Effector memory CD4-positive, alpha-beta T cell (primary cell): ENCODE results near the gene GALNT2.

Source experiments
- DNase-seq, 3 donors: peaks; one replicate each; pipeline ENCODE4 v3.0.0-alpha.2; 2020
- H3K27ac ChIP-seq: 2 replicates; pipeline ENCODE4 v1.7.0; 2013; ENCODE audit warnings: mild to moderate bottlenecking, low read length, moderate library complexity; ENCODE audit not compliant: insufficient read depth, poor library complexity, severe bottlenecking
- H3K27me3 ChIP-seq: replicated peaks from 2 replicates; pipeline ENCODE4 v1.7.0; 2013; ENCODE audit warnings: mild to moderate bottlenecking, low read length; ENCODE audit not compliant: insufficient read depth, control insufficient read depth, poor library complexity, severe bottlenecking
- H3K36me3 ChIP-seq: 2 replicates; pipeline ENCODE4 v1.7.0; 2013; ENCODE audit warnings: mild to moderate bottlenecking, low read length, moderate library complexity; ENCODE audit not compliant: control insufficient read depth, insufficient read depth
- H3K4me1 ChIP-seq: 2 replicates; pipeline ENCODE4 v1.7.0; 2013; ENCODE audit warnings: low read length, mild to moderate bottlenecking; ENCODE audit not compliant: control insufficient read depth, insufficient read depth, poor library complexity, severe bottlenecking
- H3K4me3 ChIP-seq: 2 replicates; pipeline ENCODE4 v1.7.0; 2013; ENCODE audit warnings: low read length, low read depth, mild to moderate bottlenecking; ENCODE audit not compliant: insufficient read depth, poor library complexity, severe bottlenecking
- H3K9me3 ChIP-seq: 2 replicates; pipeline ENCODE4 v1.7.0; 2013; ENCODE audit warnings: mild to moderate bottlenecking, low read length, moderate library complexity; ENCODE audit not compliant: control insufficient read depth

The GALNT2 gene

GRCh38 chr1:230064283-230064682 lies 2.8 kb upstream of the GALNT2 start:
- peaks cover 13% of the 10 kb centered on the region for H3K4me1 ChIP-seq
- no peaks in the 10 kb centered on the region for H3K9me3 ChIP-seq
- no peaks in the 10 kb centered on the region for H3K27me3 ChIP-seq
- DNase-seq, result no peak
- H3K4me3 ChIP-seq, result no peak overlapping the region
- H3K36me3 ChIP-seq, result no peaks in the 10 kb centered on the region
- no peak overlapping the region for H3K27ac ChIP-seq

GRCh38 chr1:230065161-230065560 lies 1.9 kb upstream of the GALNT2 start:
- H3K4me1 ChIP-seq, result peaks cover 13% of the 10 kb centered on the region
- DNase-seq, result no peak
- H3K36me3 ChIP-seq, result no peaks in the 10 kb centered on the region
- no peaks in the 10 kb centered on the region for H3K27me3 ChIP-seq
- H3K9me3 ChIP-seq, result no peaks in the 10 kb centered on the region
- no peak overlapping the region for H3K27ac ChIP-seq
- H3K4me3 ChIP-seq, result no peak overlapping the region

GRCh38 chr1:230065571-230065970 lies 1.5 kb upstream of the GALNT2 start:
- no peaks in the 10 kb centered on the region for H3K9me3 ChIP-seq
- no peak overlapping the region for H3K27ac ChIP-seq
- no peak overlapping the region for H3K4me3 ChIP-seq
- H3K36me3 ChIP-seq, result no peaks in the 10 kb centered on the region
- peaks cover 13% of the 10 kb centered on the region for H3K4me1 ChIP-seq
- H3K27me3 ChIP-seq, result no peaks in the 10 kb centered on the region
- no peak for DNase-seq

GRCh38 chr1:230066031-230066430 lies 1.0 kb upstream of the GALNT2 start:
- Histone ChIP-seq H3K36me3 (no peaks in the 10 kb centered on the region), H3K9me3 (no peaks in the 10 kb centered on the region), H3K4me1 (peaks cover 13% of the 10 kb centered on the region), H3K4me3 (peak overlapping the region; percentile 65), H3K27ac (peak overlapping the region; percentile 73), H3K27me3 (no peaks in the 10 kb centered on the region)
- no peak for DNase-seq

- DNase-seq, result peak in 1 of 3 donors; percentile 3
- H3K27me3 ChIP-seq, result no peaks in the 10 kb centered on the region
Measured at GRCh38 chr1:230067419-230067870, 407 bp downstream of the GALNT2 start.

GRCh38 chr1:230067871-230068620 lies 1.0 kb downstream of the GALNT2 start:
- Histone ChIP-seq H3K36me3 (no peaks in the 10 kb centered on the region), H3K4me3 (peak overlapping the region; percentile 94), H3K27ac (peak overlapping the region; percentile 20), H3K4me1 (peaks cover 13% of the 10 kb centered on the region), H3K27me3 (no peaks in the 10 kb centered on the region), H3K9me3 (no peaks in the 10 kb centered on the region)
- DNase-seq, result peak in 1 of 3 donors; percentile 5

More at GRCh38 chr1:230067419-230067870, 407 bp downstream of the GALNT2 start:
- H3K27ac ChIP-seq, result no peak overlapping the region
- H3K9me3 ChIP-seq, result no peaks in the 10 kb centered on the region
- no peaks in the 10 kb centered on the region for H3K36me3 ChIP-seq
- peak overlapping the region; percentile 94 for H3K4me3 ChIP-seq
- H3K4me1 ChIP-seq, result peaks cover 13% of the 10 kb centered on the region

GRCh38 chr1:230068621-230068873 lies 1.5 kb downstream of the GALNT2 start:
- no peaks in the 10 kb centered on the region for H3K27me3 ChIP-seq
- H3K4me1 ChIP-seq, result peaks cover 13% of the 10 kb centered on the region
- peak overlapping the region; percentile 94 for H3K4me3 ChIP-seq
- H3K9me3 ChIP-seq, result no peaks in the 10 kb centered on the region
- no peak for DNase-seq
- H3K36me3 ChIP-seq, result no peaks in the 10 kb centered on the region
- peak overlapping the region; percentile 20 for H3K27ac ChIP-seq

- no peaks in the 10 kb centered on the region for H3K9me3 ChIP-seq
- H3K36me3 ChIP-seq, result no peaks in the 10 kb centered on the region
- DNase-seq, result no peak
- H3K4me3 ChIP-seq, result peak overlapping the region; percentile 94
- no peaks in the 10 kb centered on the region for H3K27me3 ChIP-seq
- H3K4me1 ChIP-seq, result peaks cover 13% of the 10 kb centered on the region
- no peak overlapping the region for H3K27ac ChIP-seq
Measured at GRCh38 chr1:230068952-230069684, 2.1 kb downstream of the GALNT2 start.

GRCh38 chr1:230069796-230070195 lies 2.8 kb downstream of the GALNT2 start:
- H3K27ac ChIP-seq, result no peak overlapping the region
- DNase-seq, result no peak

More at GRCh38 chr1:230069796-230070195, 2.8 kb downstream of the GALNT2 start:
- no peaks in the 10 kb centered on the region for H3K27me3 ChIP-seq
- H3K36me3 ChIP-seq, result no peaks in the 10 kb centered on the region
- H3K4me3 ChIP-seq, result no peak overlapping the region
- H3K4me1 ChIP-seq, result peaks cover 13% of the 10 kb centered on the region
- H3K9me3 ChIP-seq, result no peaks in the 10 kb centered on the region
